Neural crest cell (in vitro differentiated cells): Measurements from ENCODE around the gene DOK5. TPM values are rescaled to one million over a fixed set of nuclear protein-coding genes. Genes with fewer than 3 reads are reported as not detected.

Experiments
- DNase-seq: peaks from one replicate; pipeline ENCODE4 v3.0.0; 2021; ENCODE audit warnings: low read depth, mixed read lengths, low spot score
- H3K27ac Mint-ChIP-seq: one replicate; pipeline ENCODE4 v1.8.0; 2021; ENCODE audit warnings: mild to moderate bottlenecking, mixed read lengths; ENCODE audit not compliant: unreplicated experiment
- H3K27me3 Mint-ChIP-seq: 2 replicates; pipeline ENCODE4 v1.8.0; 2021; ENCODE audit warnings: low read depth, mild to moderate bottlenecking, mixed read lengths
- H3K36me3 Mint-ChIP-seq: 2 replicates; pipeline ENCODE4 v1.8.0; 2021; ENCODE audit warnings: low read depth, mild to moderate bottlenecking, mixed read lengths
- H3K4me1 Mint-ChIP-seq: 2 replicates; pipeline ENCODE4 v1.8.0; 2021; ENCODE audit warnings: mixed read lengths
- H3K4me3 Mint-ChIP-seq: one replicate; pipeline ENCODE4 v1.8.0; 2021; ENCODE audit warnings: mild to moderate bottlenecking, mixed read lengths
- H3K9me3 Mint-ChIP-seq: 2 replicates; pipeline ENCODE4 v1.8.0; 2021; ENCODE audit warnings: mixed read lengths
- CTCF ChIP-seq: fragments of 200-600 bp; sonication (generic); conservative IDR thresholded peaks from 2 replicates; pipeline ENCODE4 v1.5.0; 2021; ENCODE audit warnings: antibody characterized with exemption, mild to moderate bottlenecking
- total RNA-seq: library from RNA; stranded (reverse); gene quantifications from 2 replicates; pipeline ENCODE4 v1.2.1, GENCODE V29; 2021

The DOK5 gene
- total RNA-seq, 1 donor from 2014 or later, result 4.4 TPM

GRCh38 chr20:54525916-54526590 is 50.7 kb downstream of the DOK5 start:
- TF ChIP-seq CTCF, result no peak
- H3K36me3 Mint-ChIP-seq, result peaks cover 4% of the 10 kb centered on the region
- peak overlapping the region; percentile 70 for H3K27ac Mint-ChIP-seq
- no peaks in the 10 kb centered on the region for H3K27me3 Mint-ChIP-seq
- H3K4me3 Mint-ChIP-seq, result no peak overlapping the region
- no peak for DNase-seq
- peaks cover 4% of the 10 kb centered on the region for H3K9me3 Mint-ChIP-seq
- peaks cover 31% of the 10 kb centered on the region for H3K4me1 Mint-ChIP-seq

GRCh38 chr20:54526801-54527200 is 51.4 kb downstream of the DOK5 start:
- DNase-seq, result no peak
- Mint-ChIP-seq H3K27ac (peak overlapping the region; percentile 10), H3K36me3 (peaks cover 5% of the 10 kb centered on the region), H3K27me3 (no peaks in the 10 kb centered on the region), H3K9me3 (peaks cover 5% of the 10 kb centered on the region), H3K4me1 (peaks cover 31% of the 10 kb centered on the region), H3K4me3 (no peak overlapping the region)
- no peak for TF ChIP-seq CTCF

- no peak for TF ChIP-seq CTCF
- H3K27ac Mint-ChIP-seq, result no peak overlapping the region
- peaks cover 9% of the 10 kb centered on the region for H3K9me3 Mint-ChIP-seq
- DNase-seq, result no peak
- no peak overlapping the region for H3K4me3 Mint-ChIP-seq
- H3K27me3 Mint-ChIP-seq, result no peaks in the 10 kb centered on the region
- H3K4me1 Mint-ChIP-seq, result no peaks in the 10 kb centered on the region
- peaks cover 11% of the 10 kb centered on the region for H3K36me3 Mint-ChIP-seq
These were observed 57.2 kb downstream of the DOK5 start for GRCh38 chr20:54532573-54532972.

- no peak for DNase-seq
- Mint-ChIP-seq H3K36me3 (peaks cover 18% of the 10 kb centered on the region), H3K27ac (no peak overlapping the region), H3K4me3 (no peak overlapping the region), H3K4me1 (no peaks in the 10 kb centered on the region), H3K9me3 (peaks cover 13% of the 10 kb centered on the region), H3K27me3 (no peaks in the 10 kb centered on the region)
- TF ChIP-seq CTCF, result no peak
These were observed 58.7 kb downstream of the DOK5 start for GRCh38 chr20:54534101-54534500.

- no peak for TF ChIP-seq CTCF
- Mint-ChIP-seq H3K27ac (no peak overlapping the region), H3K4me1 (no peaks in the 10 kb centered on the region), H3K9me3 (peaks cover 12% of the 10 kb centered on the region), H3K27me3 (no peaks in the 10 kb centered on the region), H3K36me3 (peaks cover 18% of the 10 kb centered on the region), H3K4me3 (no peak overlapping the region)
- no peak for DNase-seq
These were observed 59.6 kb downstream of the DOK5 start for GRCh38 chr20:54535033-54535432.
